ENCODE data around the gene MYBPC1. TPM values are rescaled to one million over a fixed set of nuclear protein-coding genes. Genes with fewer than 3 reads are reported as not detected.

The MYBPC1 gene
- total and polyA plus RNA-seq, 2 donors (not counting 1 experiment from before 2014, with no cell fraction given): not detected

DNA sequence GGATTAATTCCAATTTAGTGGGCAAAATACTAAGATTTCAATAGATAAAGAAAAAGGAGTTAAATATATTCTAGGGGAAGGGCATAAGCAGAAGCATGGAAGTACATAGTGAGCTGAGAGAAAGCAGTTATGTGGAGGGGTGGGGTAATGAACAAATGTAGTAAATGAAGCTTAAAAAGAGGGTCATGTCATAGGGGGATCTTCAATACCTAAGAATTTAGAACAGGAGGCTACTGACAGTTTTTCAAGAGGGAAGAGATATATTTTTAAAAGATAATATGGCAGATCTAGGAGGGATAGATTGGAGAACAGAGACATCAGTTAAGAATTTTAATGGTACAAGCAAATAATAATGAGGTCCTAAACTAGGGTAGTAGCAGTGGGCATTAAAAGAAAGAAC lies 135.1 kb downstream of the MYBPC1 start:
- Histone ChIP-seq H3K4me3 (ENCODE audit: control extremely low read depth in 1 of 5, extremely low read depth in 1 of 5, insufficient read depth in 1 of 5, low read depth in 2 of 5, low read length in 4 of 5) (no peak overlapping the region), H4K20me1 (ENCODE audit: control insufficient read depth, insufficient read depth, low read length, poor library complexity, severe bottlenecking) (no peaks in the 10 kb centered on the region), H3K79me2 (ENCODE audit: control insufficient read depth, insufficient read depth, low read length) (no peaks in the 10 kb centered on the region), H3K4me2 (replicated peaks; ENCODE audit: low read depth, low read length, poor library complexity, severe bottlenecking) (no peak overlapping the region), H3K9ac (ENCODE audit: low read length) (no peak overlapping the region), H3K36me3 (replicated peaks in 1 of 2; ENCODE audit: control extremely low read depth in 1 of 2, control insufficient read depth in 1 of 2, extremely low read depth in 1 of 2, insufficient read depth in 2 of 2, low read length in 1 of 2) (peaks cover 6 to 14% of the 10 kb centered on the region in 2 experiments), H3K27ac (ENCODE audit: low read length in 2 of 2) (peak overlapping the region in 1 of 2 donors; percentile 28), H3K4me1 (ENCODE audit: control insufficient read depth in 2 of 2, insufficient read depth in 2 of 2, low read length in 2 of 2) (peaks cover 8% of the 10 kb centered on the region in 2 donors), H3K9me3 (ENCODE audit: control extremely low read depth in 1 of 3, control insufficient read depth in 2 of 3, insufficient read depth in 1 of 3, low read length in 2 of 3) (no peaks in the 10 kb centered on the region), H3K27me3 (replicated peaks in 1 of 4; ENCODE audit: control extremely low read depth in 1 of 4, control insufficient read depth in 3 of 4, insufficient read depth in 4 of 4, low read length in 3 of 4) (no peaks in the 10 kb centered on the region), H2AFZ (ENCODE audit: insufficient read depth, low read depth, low read length, poor library complexity, severe bottlenecking) (no peak overlapping the region)
- Mint-ChIP-seq H3K9me3 (ENCODE audit: insufficient read depth) (no peaks in the 10 kb centered on the region), H3K27me3 (no peaks in the 10 kb centered on the region), H3K27ac (peak overlapping the region; percentile 34), H3K4me3 (no peak overlapping the region), H3K4me1 (peaks cover 16% of the 10 kb centered on the region)
- TF ChIP-seq, protein P1, sequence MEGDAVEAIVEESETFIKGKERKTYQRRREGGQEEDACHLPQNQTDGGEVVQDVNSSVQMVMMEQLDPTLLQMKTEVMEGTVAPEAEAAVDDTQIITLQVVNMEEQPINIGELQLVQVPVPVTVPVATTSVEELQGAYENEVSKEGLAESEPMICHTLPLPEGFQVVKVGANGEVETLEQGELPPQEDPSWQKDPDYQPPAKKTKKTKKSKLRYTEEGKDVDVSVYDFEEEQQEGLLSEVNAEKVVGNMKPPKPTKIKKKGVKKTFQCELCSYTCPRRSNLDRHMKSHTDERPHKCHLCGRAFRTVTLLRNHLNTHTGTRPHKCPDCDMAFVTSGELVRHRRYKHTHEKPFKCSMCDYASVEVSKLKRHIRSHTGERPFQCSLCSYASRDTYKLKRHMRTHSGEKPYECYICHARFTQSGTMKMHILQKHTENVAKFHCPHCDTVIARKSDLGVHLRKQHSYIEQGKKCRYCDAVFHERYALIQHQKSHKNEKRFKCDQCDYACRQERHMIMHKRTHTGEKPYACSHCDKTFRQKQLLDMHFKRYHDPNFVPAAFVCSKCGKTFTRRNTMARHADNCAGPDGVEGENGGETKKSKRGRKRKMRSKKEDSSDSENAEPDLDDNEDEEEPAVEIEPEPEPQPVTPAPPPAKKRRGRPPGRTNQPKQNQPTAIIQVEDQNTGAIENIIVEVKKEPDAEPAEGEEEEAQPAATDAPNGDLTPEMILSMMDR (IDR thresholded peaks at IDR 0.05): no peak
- no peak for TF ChIP-seq EZH2 (IDR thresholded peaks at IDR 0.05; ENCODE audit: borderline replicate concordance, insufficient read depth, low read depth, low read length, poor library complexity, severe bottlenecking)
- no peak for ATAC-seq (ENCODE audit: low read depth)
- no peak for DNase-seq
- ChIA-PET CTCF (interaction anchor here (0.9 to 2.4 kb wide), 3 partner anchors 14 to 47 kb away, joined by 3 to 9 read pairs (median 4); no protein-coding TSS in a partner anchor), POLR2A (no interaction called here)
- intact Hi-C loops (cut with micrococcal nuclease): loop anchor here (5.0 kb wide), 1 partner anchor 32 kb away; no protein-coding TSS in a partner anchor

DNA sequence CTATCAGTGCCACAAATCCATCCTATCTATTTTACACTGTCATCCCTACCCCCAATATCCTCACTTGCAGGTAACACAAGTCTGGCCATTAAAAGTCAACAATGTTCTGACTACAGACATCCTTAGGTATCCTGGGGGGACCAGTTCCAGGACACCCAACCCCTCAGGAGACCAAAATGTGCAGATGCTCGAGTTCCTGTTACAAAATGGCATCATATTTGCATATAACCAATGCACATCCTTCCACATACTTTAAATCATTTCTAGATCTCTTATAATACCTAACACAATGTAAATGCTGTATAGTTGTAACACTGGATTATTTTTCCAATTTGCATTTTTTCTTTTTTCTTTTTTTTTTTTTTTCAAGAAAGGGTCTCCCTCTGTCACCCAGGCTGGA lies 137.5 kb downstream of the MYBPC1 start:
- intact Hi-C loops (cut with micrococcal nuclease): loop anchor here (1.0 kb wide), 1 partner anchor 11 kb away; no protein-coding TSS in a partner anchor
- no peaks in the 10 kb centered on the region for H3K9me3 ChIP-seq (ENCODE audit: control extremely low read depth in 1 of 3, control insufficient read depth in 2 of 3, insufficient read depth in 1 of 3, low read length in 2 of 3)
- DNase-seq: peak; percentile 39
- TF ChIP-seq EZH2 (IDR thresholded peaks at IDR 0.05; ENCODE audit: borderline replicate concordance, insufficient read depth, low read depth, low read length, poor library complexity, severe bottlenecking): no peak
- TF ChIP-seq, protein P1 (IDR thresholded peaks at IDR 0.05): no peak
- Mint-ChIP-seq H3K9me3 (ENCODE audit: insufficient read depth) (no peaks in the 10 kb centered on the region), H3K27ac (peak overlapping the region; percentile 24), H3K27me3 (no peaks in the 10 kb centered on the region), H3K4me3 (no peak overlapping the region), H3K4me1 (peaks cover 16% of the 10 kb centered on the region)
- ChIA-PET CTCF (interaction anchor here (1.4 to 2.0 kb wide), 2 partner anchors 10 to 162 kb away, joined by 5 to 8 read pairs; no protein-coding TSS in a partner anchor), POLR2A (no interaction called here)
- no CpG with 5 or more reads among the region's 1 CpG for WGBS (ENCODE audit: insufficient coverage)
- no peak overlapping the region for H3K9ac ChIP-seq (ENCODE audit: low read length)
- H4K20me1 ChIP-seq (ENCODE audit: control insufficient read depth, insufficient read depth, low read length, poor library complexity, severe bottlenecking): no peaks in the 10 kb centered on the region
- peak overlapping the region; percentile 12 for H3K4me2 ChIP-seq (replicated peaks; ENCODE audit: low read depth, low read length, poor library complexity, severe bottlenecking)
- no peak overlapping the region for H3K4me3 ChIP-seq (ENCODE audit: control extremely low read depth in 1 of 5, extremely low read depth in 1 of 5, insufficient read depth in 1 of 5, low read depth in 2 of 5, low read length in 4 of 5)
- peak; percentile 41 for ATAC-seq (ENCODE audit: low read depth)
- no peak overlapping the region for H2AFZ ChIP-seq (ENCODE audit: insufficient read depth, low read depth, low read length, poor library complexity, severe bottlenecking)
- H3K36me3 ChIP-seq (replicated peaks in 1 of 2; ENCODE audit: control extremely low read depth in 1 of 2, control insufficient read depth in 1 of 2, extremely low read depth in 1 of 2, insufficient read depth in 2 of 2, low read length in 1 of 2): peaks cover 0 to 4% of the 10 kb centered on the region in 2 experiments
- no peaks in the 10 kb centered on the region for H3K79me2 ChIP-seq (ENCODE audit: control insufficient read depth, insufficient read depth, low read length)
- H3K4me1 ChIP-seq (ENCODE audit: control insufficient read depth in 2 of 2, insufficient read depth in 2 of 2, low read length in 2 of 2): peaks cover 8% of the 10 kb centered on the region in 2 donors
- H3K27ac ChIP-seq (ENCODE audit: low read length in 2 of 2): no peak overlapping the region
- H3K27me3 ChIP-seq (replicated peaks in 1 of 4; ENCODE audit: control extremely low read depth in 1 of 4, control insufficient read depth in 3 of 4, insufficient read depth in 4 of 4, low read length in 3 of 4): no peaks in the 10 kb centered on the region
